GM12878 (cell line): ENCODE results near the gene LTBP4. TPM values are rescaled to one million over a fixed set of nuclear protein-coding genes. Genes with fewer than 3 reads are reported as not detected.

Experiments
- CEBPB ChIP-seq, 2 experiments: fragments of 150-350 bp in 1 of 2; IDR thresholded peaks; 2 replicates each; pipeline ENCODE4 v1.6.1; 2012 to 2014; ENCODE audit warnings: low read depth in 2 of 2, low read length in 2 of 2, borderline replicate concordance in 1 of 2, inconsistent platforms in 1 of 2
- LARP7 ChIP-seq: fragments of 450-650 bp; IDR thresholded peaks from 2 replicates; pipeline ENCODE4 v1.6.1; 2017; ENCODE audit warnings: mild to moderate bottlenecking
- RUNX3 ChIP-seq: IDR thresholded peaks from 2 replicates; pipeline ENCODE4 v1.6.1; 2012; ENCODE audit warnings: low read length, inconsistent platforms
- ZBTB11 ChIP-seq: fragments of 450-650 bp; formaldehyde crosslinking; IDR thresholded peaks from 2 replicates; pipeline ENCODE4 v1.5.0; 2022; ENCODE audit warnings: mild to moderate bottlenecking, missing genetic modification characterization
- ZNF217 ChIP-seq: fragments of 450-650 bp; IDR thresholded peaks from 2 replicates; pipeline ENCODE4 v1.6.1; 2017; ENCODE audit warnings: antibody characterized with exemption, mild to moderate bottlenecking
- polyA plus RNA-seq, 11 experiments: library from polyadenylated mRNA; depleted of rRNA in 4 of 11; unstranded in 6 of 11; stranded (reverse) in 5 of 11; fragments of >200 nt; fragmentation: Nextera tagmentation in 4 of 11; fragmentation: Illumina TruSeq in 1 of 11; extraction: Ambion mirVana in 4 of 11; extraction: Trizol in 1 of 11; gene quantifications; 1 replicate in 1 of 11; 2 replicates in 10 of 11; pipeline versions ENCODE4 v1.2.1 to v1.2.3, GENCODE V29; 2011 to 2016; ENCODE audit warnings: inconsistent platforms in 2 of 11, missing spikeins in 2 of 11, low read depth in 1 of 11
- total RNA-seq, 4 experiments: library from RNA; depleted of rRNA in 3 of 4; stranded (reverse); fragments of >200 nt in 3 of 4; fragmentation: Illumina TruSeq in 1 of 4; extraction: Trizol in 1 of 4; gene quantifications; 2 replicates each; pipeline versions ENCODE4 v1.2.1 to v1.2.3, GENCODE V29; 2013 to 2021
- TF ChIP-seq, protein P1 (sequence below): fragments of 450-650 bp; IDR thresholded peaks from 2 replicates; pipeline ENCODE4 v1.6.1; 2017; ENCODE audit warnings: mild to moderate bottlenecking, moderate library complexity
- TF ChIP-seq, protein P2 (sequence below), 3 experiments: IDR thresholded peaks in 2 of 3; conservative IDR thresholded peaks in 1 of 3; 2 replicates each; pipeline ENCODE4 v1.5.1; 2011; ENCODE audit warnings: low read depth in 3 of 3, low read length in 3 of 3, mild to moderate bottlenecking in 3 of 3, control low read depth in 2 of 3, moderate library complexity in 2 of 3, inconsistent platforms in 1 of 3, mixed read lengths in 1 of 3; ENCODE audit not compliant: control insufficient read depth in 2 of 3, insufficient read depth in 1 of 3; ENCODE audit errors: extremely low read depth in 1 of 3

The LTBP4 gene
- total and polyA plus RNA-seq, 10 of the 15 experiments (the other 5 are each of a cell fraction or from before 2014, with no cell fraction given) = 0.09 to 34.6 (median 8.5) TPM; not detected in 1

GRCh38 chr19:40672573-40673299 is 71.6 kb downstream of the LTBP4 start (continued):
- TF ChIP-seq, protein P1, sequence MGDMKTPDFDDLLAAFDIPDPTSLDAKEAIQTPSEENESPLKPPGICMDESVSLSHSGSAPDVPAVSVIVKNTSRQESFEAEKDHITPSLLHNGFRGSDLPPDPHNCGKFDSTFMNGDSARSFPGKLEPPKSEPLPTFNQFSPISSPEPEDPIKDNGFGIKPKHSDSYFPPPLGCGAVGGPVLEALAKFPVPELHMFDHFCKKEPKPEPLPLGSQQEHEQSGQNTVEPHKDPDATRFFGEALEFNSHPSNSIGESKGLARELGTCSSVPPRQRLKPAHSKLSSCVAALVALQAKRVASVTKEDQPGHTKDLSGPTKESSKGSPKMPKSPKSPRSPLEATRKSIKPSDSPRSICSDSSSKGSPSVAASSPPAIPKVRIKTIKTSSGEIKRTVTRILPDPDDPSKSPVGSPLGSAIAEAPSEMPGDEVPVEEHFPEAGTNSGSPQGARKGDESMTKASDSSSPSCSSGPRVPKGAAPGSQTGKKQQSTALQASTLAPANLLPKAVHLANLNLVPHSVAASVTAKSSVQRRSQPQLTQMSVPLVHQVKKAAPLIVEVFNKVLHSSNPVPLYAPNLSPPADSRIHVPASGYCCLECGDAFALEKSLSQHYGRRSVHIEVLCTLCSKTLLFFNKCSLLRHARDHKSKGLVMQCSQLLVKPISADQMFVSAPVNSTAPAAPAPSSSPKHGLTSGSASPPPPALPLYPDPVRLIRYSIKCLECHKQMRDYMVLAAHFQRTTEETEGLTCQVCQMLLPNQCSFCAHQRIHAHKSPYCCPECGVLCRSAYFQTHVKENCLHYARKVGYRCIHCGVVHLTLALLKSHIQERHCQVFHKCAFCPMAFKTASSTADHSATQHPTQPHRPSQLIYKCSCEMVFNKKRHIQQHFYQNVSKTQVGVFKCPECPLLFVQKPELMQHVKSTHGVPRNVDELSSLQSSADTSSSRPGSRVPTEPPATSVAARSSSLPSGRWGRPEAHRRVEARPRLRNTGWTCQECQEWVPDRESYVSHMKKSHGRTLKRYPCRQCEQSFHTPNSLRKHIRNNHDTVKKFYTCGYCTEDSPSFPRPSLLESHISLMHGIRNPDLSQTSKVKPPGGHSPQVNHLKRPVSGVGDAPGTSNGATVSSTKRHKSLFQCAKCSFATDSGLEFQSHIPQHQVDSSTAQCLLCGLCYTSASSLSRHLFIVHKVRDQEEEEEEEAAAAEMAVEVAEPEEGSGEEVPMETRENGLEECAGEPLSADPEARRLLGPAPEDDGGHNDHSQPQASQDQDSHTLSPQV = no peak
- TF ChIP-seq, protein P2, sequence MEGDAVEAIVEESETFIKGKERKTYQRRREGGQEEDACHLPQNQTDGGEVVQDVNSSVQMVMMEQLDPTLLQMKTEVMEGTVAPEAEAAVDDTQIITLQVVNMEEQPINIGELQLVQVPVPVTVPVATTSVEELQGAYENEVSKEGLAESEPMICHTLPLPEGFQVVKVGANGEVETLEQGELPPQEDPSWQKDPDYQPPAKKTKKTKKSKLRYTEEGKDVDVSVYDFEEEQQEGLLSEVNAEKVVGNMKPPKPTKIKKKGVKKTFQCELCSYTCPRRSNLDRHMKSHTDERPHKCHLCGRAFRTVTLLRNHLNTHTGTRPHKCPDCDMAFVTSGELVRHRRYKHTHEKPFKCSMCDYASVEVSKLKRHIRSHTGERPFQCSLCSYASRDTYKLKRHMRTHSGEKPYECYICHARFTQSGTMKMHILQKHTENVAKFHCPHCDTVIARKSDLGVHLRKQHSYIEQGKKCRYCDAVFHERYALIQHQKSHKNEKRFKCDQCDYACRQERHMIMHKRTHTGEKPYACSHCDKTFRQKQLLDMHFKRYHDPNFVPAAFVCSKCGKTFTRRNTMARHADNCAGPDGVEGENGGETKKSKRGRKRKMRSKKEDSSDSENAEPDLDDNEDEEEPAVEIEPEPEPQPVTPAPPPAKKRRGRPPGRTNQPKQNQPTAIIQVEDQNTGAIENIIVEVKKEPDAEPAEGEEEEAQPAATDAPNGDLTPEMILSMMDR (IDR thresholded peaks at IDR 0.05 in 2 of 3, conservative IDR thresholded peaks at IDR 0.05 in 1 of 3; ENCODE audit: control insufficient read depth in 2 of 3, extremely low read depth in 1 of 3, insufficient read depth in 1 of 3, low read depth in 3 of 3, low read length in 3 of 3) = no peak
- TF ChIP-seq ZBTB11 (CRISPR knock-in tag) = no peak
- no peak for TF ChIP-seq LARP7
- TF ChIP-seq CEBPB (IDR thresholded peaks at IDR 0.05; ENCODE audit: borderline replicate concordance in 1 of 2, low read depth in 2 of 2, low read length in 2 of 2) = no peak
- TF ChIP-seq RUNX3 = no peak
- TF ChIP-seq ZNF217 = no peak
